Measurements from ENCODE around the gene FOXI1.
"Not testable (repeated sequence)": the region's sequence is repeated elsewhere in the genome, so short reads cannot be mapped to it uniquely, and the experiment has no call there.

The FOXI1 gene

DNA sequence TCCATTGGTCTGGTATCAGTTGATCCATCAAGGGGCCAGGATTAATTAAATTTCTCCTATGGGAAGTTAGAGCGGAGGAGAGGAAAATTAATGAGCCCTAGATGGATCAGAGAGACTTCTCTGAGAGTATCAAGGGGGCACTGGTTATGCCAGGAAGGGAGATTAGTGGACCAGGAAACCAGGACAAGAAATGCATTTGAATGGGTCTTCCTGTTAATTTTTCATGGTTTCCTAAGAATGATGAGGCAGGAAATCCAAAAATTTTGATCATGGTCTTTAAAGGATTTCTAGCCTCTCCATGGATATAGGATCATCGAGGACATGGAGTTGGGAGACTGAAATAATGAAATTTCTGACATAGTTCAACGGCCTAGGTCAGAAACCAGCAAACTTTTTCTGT, 30.8 kb downstream of the FOXI1 start:
- CTCF ChIA-PET = no interaction called here
- POLR2A ChIA-PET = no interaction called here
- DNase-seq = no peak
- Histone ChIP-seq H3K9me3 (ENCODE audit: control extremely low read depth in 1 of 5, control insufficient read depth in 4 of 5, insufficient read depth in 2 of 5, low read depth in 1 of 5, low read length in 4 of 5) (peaks cover 0 to 3% (median 0%) of the 10 kb centered on the region in 5 experiments), H3K4me3 (ENCODE audit: control insufficient read depth in 1 of 7, extremely low read depth in 1 of 7, insufficient read depth in 4 of 7, low read depth in 2 of 7, low read length in 6 of 7) (no peak overlapping the region), H3K4me1 (ENCODE audit: control extremely low read depth in 1 of 4, control insufficient read depth in 4 of 4, insufficient read depth in 4 of 4, low read length in 3 of 4) (no peaks in the 10 kb centered on the region), H3K27me3 (replicated peaks in 2 of 5; ENCODE audit: control insufficient read depth in 4 of 5, insufficient read depth in 5 of 5, low read length in 4 of 5) (no peaks in the 10 kb centered on the region), H3K36me3 (ENCODE audit: control insufficient read depth in 4 of 4, insufficient read depth in 4 of 4, low read length in 3 of 4) (no peaks in the 10 kb centered on the region), H3K27ac (ENCODE audit: insufficient read depth in 1 of 2, low read depth in 1 of 2, low read length in 2 of 2, poor library complexity in 1 of 2, severe bottlenecking in 2 of 2) (no peak overlapping the region)
- WGBS (ENCODE audit: insufficient coverage) = 83% methylated on average over 3 of the region's 3 CpGs

DNA sequence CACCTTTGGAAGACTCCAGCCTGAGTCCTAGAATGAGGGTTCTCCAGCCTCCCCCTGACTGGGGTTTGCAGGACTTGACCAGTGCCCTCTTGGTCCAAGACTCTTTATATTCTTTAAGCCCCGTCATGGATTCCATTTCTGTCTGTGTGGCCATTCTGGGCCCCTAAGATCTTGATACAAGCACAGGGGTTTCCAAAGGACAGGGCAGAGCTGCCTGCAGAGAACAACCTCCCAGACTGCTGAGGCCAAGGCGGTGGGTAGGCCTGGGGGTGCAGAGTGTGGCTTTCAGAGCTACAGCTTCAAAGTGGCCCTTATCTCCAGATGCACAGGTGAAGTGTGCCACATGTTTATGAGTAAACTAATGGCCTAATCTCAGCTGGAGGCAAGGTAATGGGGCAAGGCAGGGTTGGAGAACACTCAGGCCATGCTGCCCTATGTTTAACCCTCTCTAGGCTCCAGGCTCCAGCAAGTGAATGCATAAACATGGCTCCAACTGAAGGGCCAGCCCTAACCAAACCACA, 32.1 kb downstream of the FOXI1 start:
- no peaks in the 10 kb centered on the region for H3K9me3 ChIP-seq (ENCODE audit: control extremely low read depth in 1 of 5, control insufficient read depth in 4 of 5, insufficient read depth in 2 of 5, low read depth in 1 of 5, low read length in 4 of 5)
- no peaks in the 10 kb centered on the region for H3K27me3 ChIP-seq (replicated peaks in 2 of 5; ENCODE audit: control insufficient read depth in 4 of 5, insufficient read depth in 5 of 5, low read length in 4 of 5)
- POLR2A ChIA-PET = no interaction called here
- no peak overlapping the region for H3K27ac ChIP-seq (ENCODE audit: insufficient read depth in 1 of 2, low read depth in 1 of 2, low read length in 2 of 2, poor library complexity in 1 of 2, severe bottlenecking in 2 of 2)
- H3K4me1 ChIP-seq (ENCODE audit: control extremely low read depth in 1 of 4, control insufficient read depth in 4 of 4, insufficient read depth in 4 of 4, low read length in 3 of 4) = no peaks in the 10 kb centered on the region
- CTCF ChIA-PET = interaction anchor here (0.8 to 1.4 kb wide), 2 partner anchors 38 to 45 kb away, joined by 3 read pairs; no protein-coding TSS in a partner anchor
- H3K4me3 ChIP-seq (ENCODE audit: control insufficient read depth in 1 of 7, extremely low read depth in 1 of 7, insufficient read depth in 4 of 7, low read depth in 2 of 7, low read length in 6 of 7) = no peak overlapping the region
- DNase-seq = no peak
- no peaks in the 10 kb centered on the region for H3K36me3 ChIP-seq (ENCODE audit: control insufficient read depth in 4 of 4, insufficient read depth in 4 of 4, low read length in 3 of 4)
- WGBS (ENCODE audit: insufficient coverage) = 100% methylated on average over 1 of the region's 2 CpGs

- ChIA-PET CTCF (interaction anchor here (0.8 to 1.4 kb wide), 2 partner anchors 38 to 44 kb away, joined by 3 read pairs; no protein-coding TSS in a partner anchor), POLR2A (no interaction called here)
- no peak overlapping the region for H3K27ac ChIP-seq (ENCODE audit: insufficient read depth in 1 of 2, low read depth in 1 of 2, low read length in 2 of 2, poor library complexity in 1 of 2, severe bottlenecking in 2 of 2)
- H3K36me3 ChIP-seq (ENCODE audit: control insufficient read depth in 4 of 4, insufficient read depth in 4 of 4, low read length in 3 of 4) = no peaks in the 10 kb centered on the region
- DNase-seq = no peak
- no peaks in the 10 kb centered on the region for H3K27me3 ChIP-seq (replicated peaks in 2 of 5; ENCODE audit: control insufficient read depth in 4 of 5, insufficient read depth in 5 of 5, low read length in 4 of 5)
- H3K4me1 ChIP-seq (ENCODE audit: control extremely low read depth in 1 of 4, control insufficient read depth in 4 of 4, insufficient read depth in 4 of 4, low read length in 3 of 4) = no peaks in the 10 kb centered on the region
- H3K4me3 ChIP-seq (ENCODE audit: control insufficient read depth in 1 of 7, extremely low read depth in 1 of 7, insufficient read depth in 4 of 7, low read depth in 2 of 7, low read length in 6 of 7) = no peak overlapping the region
- no peaks in the 10 kb centered on the region for H3K9me3 ChIP-seq (ENCODE audit: control extremely low read depth in 1 of 5, control insufficient read depth in 4 of 5, insufficient read depth in 2 of 5, low read depth in 1 of 5, low read length in 4 of 5)
- WGBS (ENCODE audit: insufficient coverage) = 92% methylated on average over 4 of the region's 4 CpGs
Measured at GRCh38 chr5:170138273-170138672, 32.6 kb downstream of the FOXI1 start.

GRCh38 chr5:170139786-170140335, 34.2 kb downstream of the FOXI1 start:
- POLR2A ChIA-PET = no interaction called here
- H3K27ac ChIP-seq (ENCODE audit: insufficient read depth in 1 of 2, low read depth in 1 of 2, low read length in 2 of 2, poor library complexity in 1 of 2, severe bottlenecking in 2 of 2) = no peak overlapping the region
- no peaks in the 10 kb centered on the region for H3K27me3 ChIP-seq (replicated peaks in 2 of 5; ENCODE audit: control insufficient read depth in 4 of 5, insufficient read depth in 5 of 5, low read length in 4 of 5)
- no peak overlapping the region for H3K4me3 ChIP-seq (ENCODE audit: control insufficient read depth in 1 of 7, extremely low read depth in 1 of 7, insufficient read depth in 4 of 7, low read depth in 2 of 7, low read length in 6 of 7)
- no peaks in the 10 kb centered on the region for H3K36me3 ChIP-seq (ENCODE audit: control insufficient read depth in 4 of 4, insufficient read depth in 4 of 4, low read length in 3 of 4)
- no peaks in the 10 kb centered on the region for H3K4me1 ChIP-seq (ENCODE audit: control extremely low read depth in 1 of 4, control insufficient read depth in 4 of 4, insufficient read depth in 4 of 4, low read length in 3 of 4)
- H3K9me3 ChIP-seq (ENCODE audit: control extremely low read depth in 1 of 5, control insufficient read depth in 4 of 5, insufficient read depth in 2 of 5, low read depth in 1 of 5, low read length in 4 of 5) = no peaks in the 10 kb centered on the region
- no peak for DNase-seq
- WGBS (ENCODE audit: insufficient coverage) = 84% methylated on average over 5 of the region's 9 CpGs
- CTCF ChIA-PET = interaction anchor here (1.8 kb wide), 1 partner anchor 40 kb away, joined by 4 read pairs; no protein-coding TSS in a partner anchor

- H3K27me3 ChIP-seq (replicated peaks in 2 of 5; ENCODE audit: control insufficient read depth in 4 of 5, insufficient read depth in 5 of 5, low read length in 4 of 5); POLR2A ChIA-PET; H3K36me3 ChIP-seq (ENCODE audit: control insufficient read depth in 4 of 4, insufficient read depth in 4 of 4, low read length in 3 of 4); H3K27ac ChIP-seq (ENCODE audit: insufficient read depth in 1 of 2, low read depth in 1 of 2, low read length in 2 of 2, poor library complexity in 1 of 2, severe bottlenecking in 2 of 2); H3K4me1 ChIP-seq (ENCODE audit: control extremely low read depth in 1 of 4, control insufficient read depth in 4 of 4, insufficient read depth in 4 of 4, low read length in 3 of 4); H3K9me3 ChIP-seq (ENCODE audit: control extremely low read depth in 1 of 5, control insufficient read depth in 4 of 5, insufficient read depth in 2 of 5, low read depth in 1 of 5, low read length in 4 of 5); H3K4me3 ChIP-seq (ENCODE audit: control insufficient read depth in 1 of 7, extremely low read depth in 1 of 7, insufficient read depth in 4 of 7, low read depth in 2 of 7, low read length in 6 of 7): not testable (repeated sequence)
- 75% methylated on average over 7 of the region's 7 CpGs for WGBS (ENCODE audit: insufficient coverage)
- CTCF ChIA-PET = interaction anchor here (1.8 kb wide), 1 partner anchor 41 kb away, joined by 4 read pairs; no protein-coding TSS in a partner anchor
- DNase-seq = peak; percentile 16 to 81 (median 74)
Measured at GRCh38 chr5:170141196-170141595, 35.5 kb downstream of the FOXI1 start.

- WGBS (ENCODE audit: insufficient coverage) = 97% methylated on average over 13 of the region's 14 CpGs
- ChIA-PET CTCF (interaction anchor here (1.8 kb wide), 1 partner anchor 42 kb away, joined by 4 read pairs; no protein-coding TSS in a partner anchor), POLR2A (no interaction called here)
Measured at GRCh38 chr5:170141636-170142035, 35.9 kb downstream of the FOXI1 start.

GRCh38 chr5:170142196-170142595, 36.5 kb downstream of the FOXI1 start:
- Histone ChIP-seq H3K36me3 (ENCODE audit: control insufficient read depth in 4 of 4, insufficient read depth in 4 of 4, low read length in 3 of 4) (no peaks in the 10 kb centered on the region), H3K4me3 (ENCODE audit: control insufficient read depth in 1 of 7, extremely low read depth in 1 of 7, insufficient read depth in 4 of 7, low read depth in 2 of 7, low read length in 6 of 7) (no peak overlapping the region), H3K4me1 (ENCODE audit: control extremely low read depth in 1 of 4, control insufficient read depth in 4 of 4, insufficient read depth in 4 of 4, low read length in 3 of 4) (no peaks in the 10 kb centered on the region), H3K9me3 (ENCODE audit: control extremely low read depth in 1 of 5, control insufficient read depth in 4 of 5, insufficient read depth in 2 of 5, low read depth in 1 of 5, low read length in 4 of 5) (no peaks in the 10 kb centered on the region), H3K27ac (ENCODE audit: insufficient read depth in 1 of 2, low read depth in 1 of 2, low read length in 2 of 2, poor library complexity in 1 of 2, severe bottlenecking in 2 of 2) (no peak overlapping the region), H3K27me3 (replicated peaks in 2 of 5; ENCODE audit: control insufficient read depth in 4 of 5, insufficient read depth in 5 of 5, low read length in 4 of 5) (no peaks in the 10 kb centered on the region)
- CTCF ChIA-PET = no interaction called here
- POLR2A ChIA-PET = no interaction called here
- no CpG with 5 or more reads among the region's 1 CpG for WGBS (ENCODE audit: insufficient coverage)
- no peak for DNase-seq

More at GRCh38 chr5:170141636-170142035, 35.9 kb downstream of the FOXI1 start:
- no peaks in the 10 kb centered on the region for H3K9me3 ChIP-seq (ENCODE audit: control extremely low read depth in 1 of 5, control insufficient read depth in 4 of 5, insufficient read depth in 2 of 5, low read depth in 1 of 5, low read length in 4 of 5)
- H3K36me3 ChIP-seq (ENCODE audit: control insufficient read depth in 4 of 4, insufficient read depth in 4 of 4, low read length in 3 of 4) = no peaks in the 10 kb centered on the region
- no peaks in the 10 kb centered on the region for H3K27me3 ChIP-seq (replicated peaks in 2 of 5; ENCODE audit: control insufficient read depth in 4 of 5, insufficient read depth in 5 of 5, low read length in 4 of 5)
- H3K4me3 ChIP-seq (ENCODE audit: control insufficient read depth in 1 of 7, extremely low read depth in 1 of 7, insufficient read depth in 4 of 7, low read depth in 2 of 7, low read length in 6 of 7) = no peak overlapping the region
- no peak for DNase-seq
- no peaks in the 10 kb centered on the region for H3K4me1 ChIP-seq (ENCODE audit: control extremely low read depth in 1 of 4, control insufficient read depth in 4 of 4, insufficient read depth in 4 of 4, low read length in 3 of 4)
- H3K27ac ChIP-seq (ENCODE audit: insufficient read depth in 1 of 2, low read depth in 1 of 2, low read length in 2 of 2, poor library complexity in 1 of 2, severe bottlenecking in 2 of 2) = no peak overlapping the region

Data from common myeloid progenitor, CD34-positive (primary cell).